Transverse colon (tissue), 3 donors: Measurements from ENCODE around the gene PPL.

Experiments used
- POLR2A ChIP-seq: fragments of 450-650 bp; IDR thresholded peaks from one replicate; pipeline ENCODE4 v1.6.1; 2016; ENCODE audit warnings: antibody characterized with exemption, mild to moderate bottlenecking, moderate library complexity
- TF ChIP-seq, protein P1 (sequence below), 5 experiments: fragments of 200-600 bp in 3 of 5; fragments of 450-650 bp in 2 of 5; sonication (generic) in 3 of 5; IDR thresholded peaks; 1 replicate in 2 of 5; 2 replicates in 3 of 5; pipeline ENCODE4 v1.5.1; 2016 to 2017; ENCODE audit warnings: antibody characterized with exemption in 5 of 5, inconsistent platforms in 3 of 5, mild to moderate bottlenecking in 2 of 5, moderate library complexity in 1 of 5

DNA sequence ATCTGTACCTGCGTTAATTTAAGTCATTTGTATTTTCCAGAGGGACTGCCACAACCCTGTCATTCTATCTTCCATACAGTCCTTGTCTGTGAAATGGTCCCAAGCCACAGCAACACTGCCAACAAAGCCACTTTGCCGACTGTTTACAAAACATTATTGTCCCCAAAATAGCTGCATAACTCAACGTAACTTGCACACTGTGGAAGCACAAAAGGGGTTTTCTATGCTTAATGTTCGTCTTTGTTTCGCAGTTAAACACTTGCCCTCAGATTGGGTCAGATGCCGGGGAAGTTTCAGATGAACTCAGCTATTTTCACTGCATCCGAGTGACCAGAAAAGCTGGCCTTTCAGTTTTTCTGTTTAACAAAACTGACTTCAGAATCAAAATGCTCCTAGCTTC, 25.8 kb upstream of the PPL start:
- TF ChIP-seq, protein P1, sequence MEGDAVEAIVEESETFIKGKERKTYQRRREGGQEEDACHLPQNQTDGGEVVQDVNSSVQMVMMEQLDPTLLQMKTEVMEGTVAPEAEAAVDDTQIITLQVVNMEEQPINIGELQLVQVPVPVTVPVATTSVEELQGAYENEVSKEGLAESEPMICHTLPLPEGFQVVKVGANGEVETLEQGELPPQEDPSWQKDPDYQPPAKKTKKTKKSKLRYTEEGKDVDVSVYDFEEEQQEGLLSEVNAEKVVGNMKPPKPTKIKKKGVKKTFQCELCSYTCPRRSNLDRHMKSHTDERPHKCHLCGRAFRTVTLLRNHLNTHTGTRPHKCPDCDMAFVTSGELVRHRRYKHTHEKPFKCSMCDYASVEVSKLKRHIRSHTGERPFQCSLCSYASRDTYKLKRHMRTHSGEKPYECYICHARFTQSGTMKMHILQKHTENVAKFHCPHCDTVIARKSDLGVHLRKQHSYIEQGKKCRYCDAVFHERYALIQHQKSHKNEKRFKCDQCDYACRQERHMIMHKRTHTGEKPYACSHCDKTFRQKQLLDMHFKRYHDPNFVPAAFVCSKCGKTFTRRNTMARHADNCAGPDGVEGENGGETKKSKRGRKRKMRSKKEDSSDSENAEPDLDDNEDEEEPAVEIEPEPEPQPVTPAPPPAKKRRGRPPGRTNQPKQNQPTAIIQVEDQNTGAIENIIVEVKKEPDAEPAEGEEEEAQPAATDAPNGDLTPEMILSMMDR (IDR thresholded peaks at IDR 0.05), result no peak
- TF ChIP-seq POLR2A, result no peak
